A549 treated with AZD2906 at 1 μM for 4 hours (cell line): ENCODE data around the gene ABCB11. TPM values are rescaled to one million over a fixed set of nuclear protein-coding genes. Genes with fewer than 3 reads are reported as not detected.

Source experiments
- total RNA-seq: library from RNA; stranded (reverse); fragments of 200-300 nt; extraction: Qiagen RNA extraction; gene quantifications from 5 replicates; pipeline ENCODE4 v1.2.3, GENCODE V29; 2022

ABCB11 gene
- 0.01 to 0.06 TPM (median 0.02 TPM) in 5 replicates for total RNA-seq

GRCh38 chr2:169031202-169031601 lies at the start of gene ABCB11:
Gene ABCB11 (minus strand): TSS chr2:169031324. CDS start chr2:169018125, 13,199 bp downstream.

DNA sequence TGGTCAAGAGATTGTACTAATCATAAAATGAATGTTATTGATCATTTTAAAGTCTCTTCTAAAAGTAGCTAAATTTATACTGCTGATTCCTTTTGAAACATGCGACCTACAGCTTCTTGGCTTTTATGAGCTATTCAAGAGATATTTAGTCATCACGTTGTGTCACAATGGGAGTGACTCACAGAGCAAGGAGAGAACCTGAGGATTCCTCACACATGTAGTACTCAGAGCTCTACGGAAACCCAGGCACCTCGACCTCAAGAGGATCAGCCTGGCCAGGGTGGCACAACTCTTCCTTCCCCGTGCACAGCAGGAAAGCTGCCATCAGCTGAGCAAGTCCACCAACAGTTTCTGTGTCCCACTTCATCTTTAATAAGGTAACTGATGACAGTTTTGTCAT lies 38.2 kb upstream of the ABCB11 start, which contains the start of gene DHRS9:
Gene DHRS9, plus strand, starts transcription at position 223 of the 400 bp plus-strand sequence. CDS start 12,019 bp downstream, outside the sequence.

DNA sequence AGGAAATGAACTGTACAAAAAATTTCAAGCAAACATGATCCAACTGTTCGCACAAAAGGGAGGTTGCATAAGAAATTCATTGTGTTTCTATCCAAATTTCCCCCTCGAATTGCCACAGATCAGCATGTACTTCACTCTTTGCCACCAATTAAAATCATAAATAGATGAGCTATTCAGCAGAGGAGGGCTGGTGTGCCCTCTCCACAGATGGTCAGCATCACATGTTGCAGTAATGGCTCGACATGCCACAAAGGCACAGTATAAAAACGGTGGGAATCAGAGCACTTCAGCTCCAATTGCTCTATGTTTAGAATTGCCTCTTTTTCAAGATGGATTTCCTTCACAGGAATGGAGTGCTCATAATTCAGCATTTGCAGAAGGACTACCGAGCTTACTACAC lies 130.1 kb downstream of the ABCB11 start, which contains the start of gene G6PC2:
Gene G6PC2, plus strand, starts transcription at position 289 of the 400 bp plus-strand sequence. Its CDS starts 41 bp downstream, at position 330.

GRCh38 chr2:168890006-168890782 lies 140.9 kb downstream of the ABCB11 start, which contains the start of gene SPC25:
Gene SPC25 (minus strand): TSS chr2:168890430. CDS start chr2:168889519, 911 bp downstream.

Other genes with a start within 250 kb of the ABCB11 start
- 1.2 to 2.5 TPM (median 1.9 TPM) in 5 replicates for gene NOSTRIN, start 228.7 kb downstream of the ABCB11 start, total RNA-seq
- gene SPC25, start 140.9 kb downstream of the ABCB11 start, total RNA-seq, result 15.2 to 19.4 TPM (median 18.3 TPM) in 5 replicates
- not detected in 5 replicates for gene G6PC2, start 130.0 kb downstream of the ABCB11 start, total RNA-seq
- 3.1 to 3.9 TPM (median 3.4 TPM) in 5 replicates for gene DHRS9, start 38.2 kb upstream of the ABCB11 start, total RNA-seq